Vagina (tissue), 2 donors: Measurements from ENCODE around the gene SBK1. TPM values are rescaled to one million over a fixed set of nuclear protein-coding genes. Genes with fewer than 3 reads are reported as not detected.
A peak's percentile ranks its signal among the peaks of the same experiment; 100 is the strongest.

Experiments
- DNase-seq, 2 donors: peaks; one replicate each; pipeline ENCODE4 v3.0.0-alpha.2; 2017; ENCODE audit errors: extremely low spot score in 2 of 2
- H3K27ac ChIP-seq: fragments of 200-600 bp; sonication (generic); one replicate; pipeline ENCODE4 v1.5.1; 2019
- H3K27me3 ChIP-seq: fragments of 200-600 bp; sonication (generic); one replicate; pipeline ENCODE4 v1.5.1; 2019
- H3K36me3 ChIP-seq, 2 donors: fragments of 200-600 bp; sonication (generic); one replicate each; pipeline ENCODE4 v1.5.1; 2017 to 2019
- H3K4me1 ChIP-seq: fragments of 200-600 bp; sonication (generic); one replicate; pipeline ENCODE4 v1.5.1; 2019
- H3K4me3 ChIP-seq, 2 donors: fragments of 200-600 bp; sonication (generic); 1 replicate in 1 of 2; 2 replicates in 1 of 2; pipeline ENCODE4 v1.5.1; 2016 to 2019
- H3K9me3 ChIP-seq: fragments of 200-600 bp; sonication (generic); one replicate; pipeline ENCODE4 v1.5.1; 2019
- POLR2A ChIP-seq, 2 donors: fragments of 450-650 bp; IDR thresholded peaks; one replicate each; pipeline ENCODE4 v1.6.1; 2017; ENCODE audit warnings: antibody characterized with exemption in 2 of 2, mild to moderate bottlenecking in 2 of 2, moderate library complexity in 2 of 2
- POLR2AphosphoS5 ChIP-seq, 2 donors: sonication (generic); formaldehyde crosslinking; IDR thresholded peaks; one replicate each; pipeline ENCODE4 v1.9.0; 2017; ENCODE audit warnings: antibody characterized with exemption in 2 of 2, mild to moderate bottlenecking in 2 of 2, low read depth in 1 of 2; ENCODE audit not compliant: insufficient read depth in 1 of 2
- intact Hi-C: fragments of 100-400 bp; cut with DNase I; formaldehyde crosslinking; loops from one replicate; pipeline ENCODE4 v1.15.1; 2023
- total RNA-seq: library from RNA; depleted of rRNA; stranded (reverse); fragments of >200 nt; gene quantifications from one replicate; pipeline ENCODE4 v1.2.3, GENCODE V29; 2016
- TF ChIP-seq, protein P1 (sequence below), 3 experiments: fragments of 450-650 bp in 2 of 3; fragments of 200-600 bp in 1 of 3; sonication (generic) in 1 of 3; IDR thresholded peaks; one replicate each; pipeline ENCODE4 v1.5.1; 2017 to 2019; ENCODE audit warnings: antibody characterized with exemption in 3 of 3, mild to moderate bottlenecking in 2 of 3, moderate library complexity in 2 of 3

SBK1 gene
- total RNA-seq, 1 donor from 2014 or later, result 0.25 TPM

DNA sequence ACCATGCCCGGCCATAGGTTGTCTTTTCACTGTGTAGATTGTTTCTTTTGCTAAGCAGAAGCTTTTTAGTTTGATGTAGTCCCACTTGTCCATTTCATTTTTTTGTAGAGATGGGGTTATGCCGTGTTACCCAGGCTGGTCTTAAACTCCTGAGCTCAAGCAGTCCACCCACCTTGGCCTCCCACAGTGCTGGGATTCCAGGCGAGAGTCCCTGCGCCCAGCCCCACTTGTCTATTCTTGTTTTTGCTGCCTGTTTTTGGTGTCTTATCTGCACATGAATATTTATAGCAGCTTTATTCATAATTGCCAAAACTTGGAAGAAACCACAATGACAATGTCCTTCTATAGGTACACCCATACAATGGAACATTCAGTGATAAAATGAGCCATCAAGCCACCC, 18.8 kb upstream of the SBK1 start:
- intact Hi-C loops, result no loop called here
- H3K36me3 ChIP-seq, result no peaks in the 10 kb centered on the region
- H3K27ac ChIP-seq, result no peak overlapping the region
- H3K4me3 ChIP-seq, result no peak overlapping the region
- no peak for DNase-seq
- H3K27me3 ChIP-seq, result no peaks in the 10 kb centered on the region
- H3K4me1 ChIP-seq, result peaks cover 8% of the 10 kb centered on the region
- H3K9me3 ChIP-seq, result no peaks in the 10 kb centered on the region
- TF ChIP-seq POLR2A (IDR thresholded peaks at IDR 0.05) (no peak), POLR2AphosphoS5 (IDR thresholded peaks at IDR 0.05; ENCODE audit: insufficient read depth in 1 of 2, low read depth in 1 of 2) (no peak)
- TF ChIP-seq, protein P1, sequence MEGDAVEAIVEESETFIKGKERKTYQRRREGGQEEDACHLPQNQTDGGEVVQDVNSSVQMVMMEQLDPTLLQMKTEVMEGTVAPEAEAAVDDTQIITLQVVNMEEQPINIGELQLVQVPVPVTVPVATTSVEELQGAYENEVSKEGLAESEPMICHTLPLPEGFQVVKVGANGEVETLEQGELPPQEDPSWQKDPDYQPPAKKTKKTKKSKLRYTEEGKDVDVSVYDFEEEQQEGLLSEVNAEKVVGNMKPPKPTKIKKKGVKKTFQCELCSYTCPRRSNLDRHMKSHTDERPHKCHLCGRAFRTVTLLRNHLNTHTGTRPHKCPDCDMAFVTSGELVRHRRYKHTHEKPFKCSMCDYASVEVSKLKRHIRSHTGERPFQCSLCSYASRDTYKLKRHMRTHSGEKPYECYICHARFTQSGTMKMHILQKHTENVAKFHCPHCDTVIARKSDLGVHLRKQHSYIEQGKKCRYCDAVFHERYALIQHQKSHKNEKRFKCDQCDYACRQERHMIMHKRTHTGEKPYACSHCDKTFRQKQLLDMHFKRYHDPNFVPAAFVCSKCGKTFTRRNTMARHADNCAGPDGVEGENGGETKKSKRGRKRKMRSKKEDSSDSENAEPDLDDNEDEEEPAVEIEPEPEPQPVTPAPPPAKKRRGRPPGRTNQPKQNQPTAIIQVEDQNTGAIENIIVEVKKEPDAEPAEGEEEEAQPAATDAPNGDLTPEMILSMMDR (IDR thresholded peaks at IDR 0.05), result no peak

- H3K36me3 ChIP-seq, result no peaks in the 10 kb centered on the region
- no peak overlapping the region for H3K27ac ChIP-seq
- DNase-seq, result no peak
- no peak for TF ChIP-seq POLR2A (IDR thresholded peaks at IDR 0.05)
- TF ChIP-seq POLR2AphosphoS5 (IDR thresholded peaks at IDR 0.05; ENCODE audit: insufficient read depth in 1 of 2, low read depth in 1 of 2), result no peak
- TF ChIP-seq, protein P1 (IDR thresholded peaks at IDR 0.05), result no peak
- peaks cover 8% of the 10 kb centered on the region for H3K4me1 ChIP-seq
- no peaks in the 10 kb centered on the region for H3K9me3 ChIP-seq
- H3K4me3 ChIP-seq, result no peak overlapping the region
- H3K27me3 ChIP-seq, result no peaks in the 10 kb centered on the region
- intact Hi-C loops, result no loop called here
Observed at GRCh38 chr16:28274676-28275075, 17.6 kb upstream of the SBK1 start.

DNA sequence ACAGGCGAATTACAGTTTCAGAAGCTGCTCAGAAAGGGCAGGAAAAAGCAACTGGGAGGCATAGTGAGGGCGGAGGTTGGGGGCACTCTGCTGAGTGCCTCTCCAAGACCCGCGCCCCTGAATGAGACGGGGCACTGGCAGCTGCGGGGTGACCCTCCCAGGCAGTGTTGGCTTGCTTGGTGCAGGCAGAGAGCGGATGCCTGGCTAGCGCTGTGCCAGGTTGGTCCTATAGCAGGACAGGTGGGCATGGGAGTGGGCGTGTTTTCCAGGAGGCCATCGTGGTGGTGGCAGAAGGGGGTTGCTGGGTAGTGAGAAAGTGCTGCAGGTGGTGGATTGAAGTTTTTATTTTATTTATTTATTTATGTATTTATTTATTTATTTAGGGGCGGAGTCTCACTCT, 16.0 kb upstream of the SBK1 start:
- Histone ChIP-seq H3K4me1 (peaks cover 8% of the 10 kb centered on the region), H3K27me3 (no peaks in the 10 kb centered on the region)

GRCh38 chr16:28277537-28278388, 14.6 kb upstream of the SBK1 start:
- intact Hi-C loops, result no loop called here
- peaks cover 8% of the 10 kb centered on the region for H3K4me1 ChIP-seq

More for the DNA sequence above, 16.0 kb upstream of the SBK1 start:
- Histone ChIP-seq H3K36me3 (no peaks in the 10 kb centered on the region), H3K27ac (no peak overlapping the region), H3K9me3 (no peaks in the 10 kb centered on the region), H3K4me3 (no peak overlapping the region)
- TF ChIP-seq, protein P1 (IDR thresholded peaks at IDR 0.05), result no peak
- TF ChIP-seq POLR2A (IDR thresholded peaks at IDR 0.05) (no peak), POLR2AphosphoS5 (IDR thresholded peaks at IDR 0.05; ENCODE audit: insufficient read depth in 1 of 2, low read depth in 1 of 2) (no peak)
- intact Hi-C loops, result no loop called here
- DNase-seq, result no peak

More at GRCh38 chr16:28277537-28278388, 14.6 kb upstream of the SBK1 start:
- peak overlapping the region; percentile 38 to 39 for H3K4me3 ChIP-seq
- no peak for DNase-seq
- TF ChIP-seq POLR2A (IDR thresholded peaks at IDR 0.05) (no peak), POLR2AphosphoS5 (IDR thresholded peaks at IDR 0.05; ENCODE audit: insufficient read depth in 1 of 2, low read depth in 1 of 2) (peak in 1 of 2 donors; percentile 23)
- TF ChIP-seq, protein P1 (IDR thresholded peaks at IDR 0.05), result peak; percentile 88 to 95 (median 91)
- H3K27ac ChIP-seq, result no peak overlapping the region
- H3K36me3 ChIP-seq, result no peaks in the 10 kb centered on the region
- no peaks in the 10 kb centered on the region for H3K27me3 ChIP-seq
- no peaks in the 10 kb centered on the region for H3K9me3 ChIP-seq
